AG09319 (cell line): ENCODE data around the gene MRPL32.

Experiments
- DNase-seq: peaks from one replicate; pipeline ENCODE4 v3.0.0-alpha.2; 2010; ENCODE audit warnings: low read depth; ENCODE audit errors: extremely low read depth
- TF ChIP-seq, protein P1 (sequence below): IDR thresholded peaks from 2 replicates; pipeline ENCODE4 v1.5.1; 2011; ENCODE audit warnings: low read depth, mild to moderate bottlenecking, inconsistent platforms, low read length, moderate library complexity

MRPL32 gene

DNA sequence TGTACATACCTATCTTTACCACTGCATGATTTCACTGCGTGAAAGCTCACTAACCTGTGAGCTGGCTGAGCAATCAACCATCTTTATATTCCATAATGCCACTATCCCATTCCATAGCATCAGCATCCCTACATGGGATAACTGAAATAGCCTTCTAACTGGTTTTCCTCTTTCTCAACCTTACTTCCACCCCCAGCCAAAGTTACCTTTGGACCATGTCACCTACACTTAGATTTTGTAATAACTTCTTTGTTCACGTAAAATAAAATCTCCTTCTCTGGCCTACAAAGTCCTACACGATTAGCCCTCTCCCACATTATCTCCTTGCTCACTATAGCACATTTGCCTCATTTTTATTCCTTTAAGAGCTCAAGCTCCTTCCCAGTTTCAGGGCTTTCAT, 2.7 kb upstream of the MRPL32 start:
- DNase-seq = no peak

DNA sequence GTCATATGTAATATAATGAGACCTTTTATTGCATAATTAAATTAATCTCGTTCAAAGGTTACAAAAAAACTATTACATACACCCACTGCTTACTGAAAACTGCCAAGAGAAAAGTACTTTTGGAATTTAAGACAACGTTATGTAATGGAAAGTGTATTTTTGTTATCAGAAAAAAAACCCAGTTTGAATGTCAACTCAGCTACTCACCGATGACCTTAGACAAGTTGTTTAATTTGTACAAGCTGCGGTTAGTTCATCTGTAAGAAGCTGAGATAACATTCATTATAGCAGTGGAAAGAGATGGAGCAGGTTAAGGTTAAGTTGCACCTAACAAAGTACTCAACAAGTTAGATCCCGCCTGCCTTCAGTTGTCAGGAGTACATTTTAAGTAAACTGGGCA, 1.3 kb upstream of the MRPL32 start:
- DNase-seq = no peak
- TF ChIP-seq, protein P1, sequence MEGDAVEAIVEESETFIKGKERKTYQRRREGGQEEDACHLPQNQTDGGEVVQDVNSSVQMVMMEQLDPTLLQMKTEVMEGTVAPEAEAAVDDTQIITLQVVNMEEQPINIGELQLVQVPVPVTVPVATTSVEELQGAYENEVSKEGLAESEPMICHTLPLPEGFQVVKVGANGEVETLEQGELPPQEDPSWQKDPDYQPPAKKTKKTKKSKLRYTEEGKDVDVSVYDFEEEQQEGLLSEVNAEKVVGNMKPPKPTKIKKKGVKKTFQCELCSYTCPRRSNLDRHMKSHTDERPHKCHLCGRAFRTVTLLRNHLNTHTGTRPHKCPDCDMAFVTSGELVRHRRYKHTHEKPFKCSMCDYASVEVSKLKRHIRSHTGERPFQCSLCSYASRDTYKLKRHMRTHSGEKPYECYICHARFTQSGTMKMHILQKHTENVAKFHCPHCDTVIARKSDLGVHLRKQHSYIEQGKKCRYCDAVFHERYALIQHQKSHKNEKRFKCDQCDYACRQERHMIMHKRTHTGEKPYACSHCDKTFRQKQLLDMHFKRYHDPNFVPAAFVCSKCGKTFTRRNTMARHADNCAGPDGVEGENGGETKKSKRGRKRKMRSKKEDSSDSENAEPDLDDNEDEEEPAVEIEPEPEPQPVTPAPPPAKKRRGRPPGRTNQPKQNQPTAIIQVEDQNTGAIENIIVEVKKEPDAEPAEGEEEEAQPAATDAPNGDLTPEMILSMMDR = no peak

More for the DNA sequence above, 2.7 kb upstream of the MRPL32 start:
- TF ChIP-seq, protein P1 = no peak

- TF ChIP-seq, protein P1 = no peak
- no peak for DNase-seq
Measured at GRCh38 chr7:42931447-42931833, 736 bp upstream of the MRPL32 start.

- DNase-seq = no peak
- TF ChIP-seq, protein P1 = no peak
Measured at GRCh38 chr7:42932811-42933591, 825 bp downstream of the MRPL32 start.

DNA sequence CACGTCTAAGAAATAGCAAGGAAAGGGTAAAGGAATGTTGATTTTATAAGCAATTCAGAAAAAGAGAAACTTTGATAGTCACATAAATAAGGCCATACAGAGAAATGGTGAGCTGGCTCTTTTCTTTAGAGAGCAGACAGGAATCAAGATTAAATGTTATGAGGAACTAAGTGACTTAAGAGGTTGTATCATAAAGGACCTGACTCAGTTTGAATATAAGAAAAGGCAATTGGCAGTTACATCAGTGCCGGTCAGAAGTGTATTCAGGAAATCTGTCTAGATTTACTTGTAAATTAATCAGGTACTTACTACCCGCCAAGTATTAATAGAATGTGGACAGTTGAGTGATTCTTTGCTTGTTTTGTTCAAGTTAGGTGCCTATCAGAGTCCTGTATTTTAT, 2.1 kb downstream of the MRPL32 start:
- TF ChIP-seq, protein P1 = no peak
- DNase-seq = no peak

- no peak for DNase-seq
- TF ChIP-seq, protein P1 = no peak
Measured at GRCh38 chr7:42935861-42936260, 3.7 kb downstream of the MRPL32 start.

DNA sequence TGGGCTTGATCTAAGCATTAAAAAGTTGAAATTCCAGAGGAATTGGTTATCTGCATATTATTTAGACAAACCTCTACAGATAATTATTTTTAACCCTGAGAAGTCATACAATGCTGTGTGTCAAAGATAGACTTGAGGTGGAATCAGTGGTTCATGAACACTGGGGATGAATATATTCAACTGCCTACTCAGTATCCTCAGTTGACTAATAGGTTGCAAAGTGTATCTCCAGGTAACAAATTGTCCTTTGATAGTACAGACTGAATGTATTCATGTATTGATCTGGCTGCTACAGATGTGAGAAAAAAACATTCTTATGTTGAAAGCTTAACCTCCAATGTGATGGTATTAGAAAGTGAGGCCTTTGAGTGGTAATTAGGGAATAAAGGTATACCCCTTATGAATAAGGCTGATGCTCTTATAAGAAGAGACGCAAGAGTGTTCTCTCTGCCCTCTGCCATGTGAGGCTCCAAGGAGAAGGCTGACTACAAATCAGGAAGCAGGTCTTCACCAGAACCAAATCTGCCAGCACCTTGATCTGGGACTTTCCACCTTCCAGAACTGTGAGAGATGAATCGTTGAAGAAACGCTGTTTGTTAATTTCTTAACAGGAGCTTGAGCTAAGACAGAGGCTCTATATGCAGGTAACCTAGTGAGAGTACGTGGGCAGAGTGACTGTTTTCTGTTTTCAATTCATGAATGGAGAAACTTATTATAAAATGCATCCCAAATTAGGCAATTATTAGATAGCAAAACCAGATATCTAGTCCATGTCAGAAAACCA, 7.5 kb downstream of the MRPL32 start:
- no peak for DNase-seq
- TF ChIP-seq, protein P1 = no peak
